AG04450 (cell line): ENCODE data around the gene POLE2. TPM values are rescaled to one million over a fixed set of nuclear protein-coding genes. Genes with fewer than 3 reads are reported as not detected.

Experiments
- CTCF ChIA-PET: fragments of 300-600, 350-600 bp; formaldehyde crosslinking; extraction: SDS; loops from one replicate; lab custom pipeline; 2022; ENCODE audit warnings: antibody characterized with exemption, inconsistent platforms; lab: Charles Lee
- POLR2A ChIA-PET: fragments of 350-600 bp; formaldehyde crosslinking; extraction: SDS; loops from one replicate; lab custom pipeline; 2021; ENCODE audit warnings: antibody characterized with exemption, inconsistent platforms; lab: Yijun Ruan, JAX
- DNase-seq: peaks from one replicate; pipeline ENCODE4 v3.0.0-alpha.2; 2011; ENCODE audit warnings: low read depth, low spot score
- H3K27ac ChIP-seq: one replicate; pipeline ENCODE4 v1.5.1; 2012; ENCODE audit warnings: low read depth, low read length, control low read depth
- H3K27me3 ChIP-seq: one replicate; pipeline ENCODE4 v1.6.0; 2012; ENCODE audit warnings: low read length; ENCODE audit not compliant: control insufficient read depth, insufficient read depth
- H3K4me3 ChIP-seq: 2 replicates; pipeline ENCODE4 v1.5.1; 2011; ENCODE audit warnings: mild to moderate bottlenecking, low read depth, low read length, control low read depth
- H3K9me3 ChIP-seq: 2 replicates; pipeline ENCODE4 v1.5.1; 2012; ENCODE audit warnings: low read length; ENCODE audit not compliant: control insufficient read depth, insufficient read depth
- CTCF ChIP-seq: IDR thresholded peaks from 2 replicates; pipeline ENCODE4 v1.5.1; 2011; ENCODE audit warnings: low read depth, low read length, control low read depth, inconsistent platforms
- polyA plus RNA-seq: library from polyadenylated mRNA; depleted of rRNA; stranded (reverse); fragments of >200 nt; gene quantifications from 2 replicates; pipeline ENCODE4 v1.2.3, GENCODE V29; 2011

Gene POLE2
- polyA plus RNA-seq, 1 experiment, result 5.8 TPM

GRCh38 chr14:49686425-49686824 is 1.6 kb downstream of the POLE2 start:
- Histone ChIP-seq H3K4me3 (no peak overlapping the region), H3K27me3 (no peaks in the 10 kb centered on the region), H3K27ac (no peak overlapping the region), H3K9me3 (no peaks in the 10 kb centered on the region)
- ChIA-PET CTCF (no interaction called here), POLR2A (interaction anchor here (1.0 kb wide), 1 partner anchor 81 kb away, joined by 5 read pairs; the partner anchor contains the start of gene KLHDC2)
- DNase-seq, result no peak
- no peak for TF ChIP-seq CTCF

- ChIA-PET POLR2A (no interaction called here), CTCF (no interaction called here)
- Histone ChIP-seq H3K4me3 (no peak overlapping the region), H3K27ac (no peak overlapping the region), H3K9me3 (no peaks in the 10 kb centered on the region; the same call in 1 of the 2 replicates), H3K27me3 (no peaks in the 10 kb centered on the region)
- no peak for DNase-seq
- no peak for TF ChIP-seq CTCF
Observed at GRCh38 chr14:49679271-49679670, 8.7 kb downstream of the POLE2 start.

GRCh38 chr14:49677643-49678042 is 10.4 kb downstream of the POLE2 start:
- Histone ChIP-seq H3K9me3 (no peaks in the 10 kb centered on the region; the same call in 1 of the 2 replicates), H3K27ac (no peak overlapping the region), H3K27me3 (no peaks in the 10 kb centered on the region), H3K4me3 (no peak overlapping the region)
- TF ChIP-seq CTCF, result peak; percentile 27; the same call in 1 of the 2 replicates
- CTCF ChIA-PET, result no interaction called here
- DNase-seq, result no peak
- POLR2A ChIA-PET, result interaction anchor here (0.6 to 0.9 kb wide), 2 partner anchors 43 to 81 kb away, joined by 3 to 8 read pairs; no protein-coding TSS in a partner anchor

GRCh38 chr14:49673586-49673985 is 14.4 kb downstream of the POLE2 start:
- POLR2A ChIA-PET, result no interaction called here
- Histone ChIP-seq H3K9me3 (no peaks in the 10 kb centered on the region; the same call in 1 of the 2 replicates), H3K27ac (no peak overlapping the region), H3K4me3 (no peak overlapping the region), H3K27me3 (no peaks in the 10 kb centered on the region)
- CTCF ChIA-PET, result no interaction called here
- DNase-seq, result no peak
- TF ChIP-seq CTCF, result no peak

GRCh38 chr14:49670475-49670874 is 17.5 kb downstream of the POLE2 start:
- no peak for DNase-seq
- no peak for TF ChIP-seq CTCF
- no peaks in the 10 kb centered on the region for H3K27me3 ChIP-seq
- no peaks in the 10 kb centered on the region for H3K9me3 ChIP-seq
- CTCF ChIA-PET, result no interaction called here
- no peak overlapping the region for H3K27ac ChIP-seq
- H3K4me3 ChIP-seq, result no peak overlapping the region
- POLR2A ChIA-PET, result no interaction called here
